Measurements from ENCODE around the gene DDX42.
"Not testable (repeated sequence)": the region's sequence is repeated elsewhere in the genome, so short reads cannot be mapped to it uniquely, and the experiment has no call there.

Gene DDX42

GRCh38 chr17:63780928-63781327 is 7.0 kb downstream of the DDX42 start:
- no peak for DNase-seq

GRCh38 chr17:63783522-63783921 is 9.6 kb downstream of the DDX42 start:
- no peak for DNase-seq

GRCh38 chr17:63785556-63785955 is 11.6 kb downstream of the DDX42 start:
- DNase-seq, result no peak

DNA sequence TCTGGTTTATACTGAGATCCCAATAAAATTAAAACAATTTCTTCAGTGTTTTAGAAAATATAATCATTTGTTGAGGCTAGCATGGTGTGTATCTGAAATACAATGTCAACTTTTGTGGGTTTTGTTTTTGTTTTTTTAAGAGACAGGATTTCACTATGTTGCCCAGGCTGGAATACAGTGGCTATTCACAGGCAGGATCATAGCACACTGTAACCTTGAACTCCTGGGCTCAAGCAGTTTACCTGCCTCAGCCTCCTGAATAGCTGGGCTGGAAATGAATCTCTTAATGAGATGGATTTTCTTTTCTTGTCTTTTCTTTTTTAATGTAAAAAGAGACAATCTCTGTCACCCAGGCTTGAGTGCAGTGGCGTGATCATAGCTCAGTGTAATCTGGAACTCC is 12.1 kb downstream of the DDX42 start:
- DNase-seq, result no peak

DNA sequence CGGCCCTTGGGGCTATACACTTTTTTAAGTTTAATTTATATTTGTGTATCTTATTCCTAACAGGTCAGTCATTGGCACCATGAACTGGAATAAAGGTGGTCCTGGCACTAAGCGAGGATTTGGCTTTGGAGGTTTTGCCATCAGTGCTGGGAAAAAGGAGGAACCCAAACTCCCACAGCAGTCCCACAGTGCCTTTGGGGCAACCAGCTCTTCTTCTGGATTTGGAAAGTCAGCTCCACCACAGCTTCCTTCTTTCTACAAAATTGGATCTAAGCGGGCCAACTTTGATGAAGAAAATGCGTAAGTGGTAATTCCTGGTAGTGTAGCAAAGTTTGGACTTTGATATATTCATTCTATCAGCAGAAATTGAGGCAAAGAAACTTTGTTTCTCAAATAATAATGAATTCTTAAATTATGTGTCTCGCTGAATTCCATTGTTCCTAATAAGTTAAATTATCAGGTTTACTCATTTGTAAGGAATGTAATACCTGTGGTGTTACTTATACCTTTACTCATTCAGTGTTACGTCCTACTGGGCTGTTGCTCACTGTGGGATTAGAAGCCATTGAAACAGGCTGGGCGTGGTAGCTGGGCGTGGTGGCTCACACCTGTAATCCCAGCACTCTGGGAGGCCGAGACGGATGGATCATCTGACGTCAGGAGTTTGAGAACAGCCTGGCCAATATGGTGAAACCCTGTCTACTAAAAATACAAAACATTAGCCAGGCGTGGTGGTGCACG is 13.2 kb downstream of the DDX42 start:
- DNase-seq, result peak; percentile 68 to 76

- no peak for DNase-seq
These were observed 16.1 kb downstream of the DDX42 start for GRCh38 chr17:63790057-63790456.

GRCh38 chr17:63792055-63792729 is 18.2 kb downstream of the DDX42 start:
- no peak for DNase-seq

DNA sequence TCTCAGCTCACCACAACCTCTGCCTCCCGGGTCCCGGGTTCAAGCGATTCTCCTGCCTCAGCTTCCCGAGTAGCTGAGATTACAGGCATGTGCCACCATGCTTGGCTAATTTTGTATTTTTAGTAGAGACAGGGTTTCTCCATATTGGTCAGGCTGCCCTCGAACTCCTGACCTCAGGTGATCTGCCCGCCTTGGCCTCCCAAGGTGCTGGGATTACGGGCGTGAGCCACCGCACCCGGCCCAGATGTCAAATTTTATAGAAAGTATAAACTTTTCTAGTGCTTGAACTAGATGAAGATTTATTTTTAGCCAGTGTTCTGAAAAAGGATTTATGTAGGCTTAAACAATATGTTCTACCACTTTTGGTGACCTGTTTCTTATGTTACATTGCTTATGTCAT is 22.4 kb downstream of the DDX42 start:
- not testable (repeated sequence) for DNase-seq

DNA sequence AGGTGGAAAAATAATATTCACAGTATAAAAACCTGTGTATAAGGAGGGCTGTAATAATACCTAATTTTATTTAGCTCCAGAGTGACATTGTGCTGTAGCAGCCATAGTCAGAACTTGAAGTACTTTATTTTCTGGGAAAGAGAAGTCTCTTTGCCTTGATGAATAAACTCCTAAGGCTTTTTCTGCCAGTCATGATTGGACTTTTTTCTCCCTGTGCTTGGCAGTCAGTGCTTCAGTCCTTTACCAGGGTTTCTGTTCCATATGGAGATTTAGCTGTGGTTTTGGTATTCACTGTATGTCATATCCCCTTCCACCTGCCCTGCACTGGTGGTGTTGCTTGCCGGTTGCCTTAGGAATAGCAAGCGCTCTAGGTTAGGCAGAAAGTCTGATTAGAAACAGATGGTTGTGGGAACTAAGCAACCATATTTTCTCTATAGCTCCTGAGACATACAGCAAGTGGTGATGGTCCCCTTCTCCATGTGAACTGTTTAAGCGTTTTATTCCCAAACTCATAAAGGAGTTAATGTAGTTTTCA is 24.7 kb downstream of the DDX42 start:
- no peak for DNase-seq

GRCh38 chr17:63800783-63801182 is 26.8 kb downstream of the DDX42 start:
- no peak for DNase-seq

- no peak for DNase-seq
These were observed 30.4 kb downstream of the DDX42 start for GRCh38 chr17:63804328-63804727.

GRCh38 chr17:63805591-63805990 is 31.6 kb downstream of the DDX42 start:
- no peak for DNase-seq

- no peak for DNase-seq
These were observed 36.0 kb downstream of the DDX42 start for GRCh38 chr17:63809970-63810369.

DNA sequence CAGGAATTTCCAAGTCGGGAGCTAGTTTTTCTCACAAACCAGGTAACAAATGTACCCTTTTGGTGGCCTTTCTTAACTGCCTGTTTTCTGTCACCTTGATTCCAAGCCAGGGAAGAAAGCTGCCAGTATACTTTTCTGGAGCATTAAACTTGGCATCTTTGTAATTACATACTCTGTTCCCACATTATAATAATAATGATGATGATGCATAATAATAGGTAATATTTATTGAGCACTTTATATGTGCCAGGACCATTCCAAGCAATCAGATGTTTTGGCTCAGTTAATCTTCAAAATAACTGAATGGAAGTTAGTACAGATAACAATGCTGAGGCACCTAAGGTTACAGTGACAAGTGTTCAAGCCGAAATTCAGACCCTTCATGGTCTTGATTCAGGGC is 42.2 kb downstream of the DDX42 start:
- DNase-seq, result no peak

- no peak for DNase-seq
These were observed 42.7 kb downstream of the DDX42 start for GRCh38 chr17:63816669-63817068.

- DNase-seq, result no peak
These were observed 43.9 kb downstream of the DDX42 start for GRCh38 chr17:63817736-63818385.

DNA sequence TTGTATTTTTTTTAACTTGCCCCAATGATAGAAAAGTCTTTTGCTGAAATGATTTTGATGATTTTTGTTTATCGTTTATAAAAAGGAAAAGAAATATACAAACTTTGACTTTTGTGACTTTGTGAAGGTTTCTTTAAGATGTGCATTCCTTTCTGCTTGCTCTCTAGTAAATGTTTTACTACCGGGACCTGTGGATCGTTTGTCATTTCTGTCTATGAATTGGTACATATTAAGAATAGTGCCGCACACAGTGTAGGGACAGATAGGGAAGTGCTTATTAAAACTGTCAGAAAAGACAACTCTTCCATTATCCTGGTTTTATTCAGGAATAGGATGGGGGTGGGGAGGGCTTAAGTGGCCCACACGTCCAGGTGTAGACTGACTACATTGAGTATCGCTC is 45.2 kb downstream of the DDX42 start:
- DNase-seq, result no peak

GRCh38 chr17:63819585-63820537 is 45.9 kb downstream of the DDX42 start:
- no peak for DNase-seq

- DNase-seq, result no peak
These were observed 47.1 kb downstream of the DDX42 start for GRCh38 chr17:63820963-63821561.

DNA sequence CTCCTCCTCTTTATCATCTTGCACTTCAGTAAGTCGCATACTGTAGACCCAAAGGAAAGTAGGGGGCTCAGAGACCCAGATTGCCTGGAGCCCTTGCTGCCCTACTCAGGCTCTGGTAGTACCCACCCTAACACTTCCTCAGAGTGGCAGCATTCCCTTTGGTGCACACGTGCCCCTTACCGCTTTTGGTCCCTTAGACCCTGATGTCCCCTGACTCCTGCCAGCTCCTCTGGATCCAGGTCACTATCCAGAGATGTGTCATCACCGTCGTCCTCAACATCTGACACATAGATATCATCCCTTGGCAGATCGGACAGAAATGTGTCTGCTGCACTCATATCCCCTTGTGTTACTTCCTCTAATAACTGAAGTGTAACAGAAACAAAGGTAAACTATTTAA is 47.8 kb downstream of the DDX42 start:
- DNase-seq, result no peak

GRCh38 chr17:63822537-63822936 is 48.6 kb downstream of the DDX42 start:
- no peak for DNase-seq
